ENCODE data around the gene OVCA2. TPM values are rescaled to one million over a fixed set of nuclear protein-coding genes. Genes with fewer than 3 reads are reported as not detected.
A peak's percentile ranks its signal among the peaks of the same experiment; 100 is the strongest.

Gene OVCA2
- total RNA-seq, 5 donors from 2014 or later (not counting 1 experiment from before 2014, with no cell fraction given) = 31.0 to 36.8 (median 31.8) TPM

GRCh38 chr17:2070241-2071023, 28.6 kb downstream of the OVCA2 start:
- CTCF ChIA-PET = no interaction called here
- no peak overlapping the region for H3K4me3 ChIP-seq (ENCODE audit: control insufficient read depth in 1 of 2, extremely low read depth in 1 of 2, low read length in 1 of 2)
- H3K36me3 Mint-ChIP-seq = peaks cover 59% of the 10 kb centered on the region

GRCh38 chr17:2071024-2071385, 29.2 kb downstream of the OVCA2 start:
- H3K36me3 ChIP-seq (ENCODE audit: control insufficient read depth in 2 of 2, extremely low read depth in 1 of 2, insufficient read depth in 1 of 2, low read length in 1 of 2) = peaks cover 25 to 38% of the 10 kb centered on the region in 2 donors
- WGBS (ENCODE audit: insufficient coverage) = 100% methylated on average over 3 of the region's 6 CpGs
- Mint-ChIP-seq H3K4me1 (peaks cover 8 to 24% (median 24%) of the 10 kb centered on the region in 3 donors), H3K4me3 (no peak overlapping the region), H3K27ac (peak overlapping the region; percentile 44 to 52), H3K27me3 (no peaks in the 10 kb centered on the region), H3K9me3 (no peaks in the 10 kb centered on the region), H3K36me3 (peaks cover 57% of the 10 kb centered on the region)
- DNase-seq = no peak
- ChIA-PET POLR2A (interaction anchor here in 1 of 2 donors (0.6 kb wide), 1 partner anchor 9 kb away, joined by 3 read pairs; no protein-coding TSS in a partner anchor), CTCF (no interaction called here)
- no peaks in the 10 kb centered on the region for H3K9me3 ChIP-seq
- H3K4me3 ChIP-seq (ENCODE audit: control insufficient read depth in 1 of 2, extremely low read depth in 1 of 2, low read length in 1 of 2) = no peak overlapping the region
- H3K27me3 ChIP-seq (replicated peaks in 1 of 2; ENCODE audit: control insufficient read depth in 2 of 2, extremely low read depth in 1 of 2, insufficient read depth in 2 of 2, low read length in 1 of 2) = no peaks in the 10 kb centered on the region
- peaks cover 0 to 48% of the 10 kb centered on the region in 2 experiments for H3K4me1 ChIP-seq (ENCODE audit: control insufficient read depth in 1 of 2, extremely low read depth in 1 of 2, insufficient read depth in 2 of 2, low read length in 2 of 2)
- no peak for ATAC-seq (replicated peaks in 1 of 4)
- H3K27ac ChIP-seq (ENCODE audit: low read length) = peak overlapping the region; percentile 4

More at GRCh38 chr17:2070241-2071023, 28.6 kb downstream of the OVCA2 start:
- DNase-seq (peak in 2 of 35 experiments; percentile 30 to 35), ATAC-seq (replicated peaks in 1 of 4) (peak; percentile 40 to 74 (median 60))
- H3K4me1 ChIP-seq (ENCODE audit: control insufficient read depth in 1 of 2, extremely low read depth in 1 of 2, insufficient read depth in 2 of 2, low read length in 2 of 2) = peaks cover 0 to 46% of the 10 kb centered on the region in 2 experiments
- H3K27ac Mint-ChIP-seq = peak overlapping the region; percentile 44 to 52
- peak overlapping the region; percentile 14 for H3K27ac ChIP-seq (ENCODE audit: low read length)
- peaks cover 28 to 41% of the 10 kb centered on the region in 2 donors for H3K36me3 ChIP-seq (ENCODE audit: control insufficient read depth in 2 of 2, extremely low read depth in 1 of 2, insufficient read depth in 1 of 2, low read length in 1 of 2)
- peaks cover 8 to 24% (median 23%) of the 10 kb centered on the region in 3 donors for H3K4me1 Mint-ChIP-seq
- H3K9me3 Mint-ChIP-seq = no peaks in the 10 kb centered on the region
- POLR2A ChIA-PET = no interaction called here
- no peaks in the 10 kb centered on the region for H3K9me3 ChIP-seq
- 33% methylated on average over 12 of the region's 13 CpGs for whole genome bisulfite sequencing (ENCODE audit: insufficient coverage)
- H3K27me3 Mint-ChIP-seq = no peaks in the 10 kb centered on the region
- no peak overlapping the region for H3K4me3 Mint-ChIP-seq
- no peaks in the 10 kb centered on the region for H3K27me3 ChIP-seq (replicated peaks in 1 of 2; ENCODE audit: control insufficient read depth in 2 of 2, extremely low read depth in 1 of 2, insufficient read depth in 2 of 2, low read length in 1 of 2)

- Mint-ChIP-seq H3K27ac (no peak overlapping the region), H3K27me3 (no peaks in the 10 kb centered on the region), H3K4me1 (peaks cover 8 to 24% (median 24%) of the 10 kb centered on the region in 3 donors), H3K36me3 (peaks cover 58% of the 10 kb centered on the region), H3K4me3 (no peak overlapping the region), H3K9me3 (no peaks in the 10 kb centered on the region)
- H3K27ac ChIP-seq (ENCODE audit: low read length) = no peak overlapping the region
- POLR2A ChIA-PET = interaction anchor here in 1 of 2 donors (0.6 kb wide), 1 partner anchor 10 kb away, joined by 3 read pairs; no protein-coding TSS in a partner anchor
- H3K4me3 ChIP-seq (ENCODE audit: control insufficient read depth in 1 of 2, extremely low read depth in 1 of 2, low read length in 1 of 2) = no peak overlapping the region
- WGBS (ENCODE audit: insufficient coverage) = 94% methylated on average over 20 of the region's 31 CpGs
- no peaks in the 10 kb centered on the region for H3K9me3 ChIP-seq
- peaks cover 0 to 48% of the 10 kb centered on the region in 2 experiments for H3K4me1 ChIP-seq (ENCODE audit: control insufficient read depth in 1 of 2, extremely low read depth in 1 of 2, insufficient read depth in 2 of 2, low read length in 2 of 2)
- CTCF ChIA-PET = interaction anchor here in 1 of 2 donors (1.3 kb wide), 1 partner anchor 173 kb away, joined by 3 read pairs; no protein-coding TSS in a partner anchor
- DNase-seq (no peak), ATAC-seq (replicated peaks in 1 of 4) (no peak)
- H3K27me3 ChIP-seq (replicated peaks in 1 of 2; ENCODE audit: control insufficient read depth in 2 of 2, extremely low read depth in 1 of 2, insufficient read depth in 2 of 2, low read length in 1 of 2) = no peaks in the 10 kb centered on the region
- H3K36me3 ChIP-seq (ENCODE audit: control insufficient read depth in 2 of 2, extremely low read depth in 1 of 2, insufficient read depth in 1 of 2, low read length in 1 of 2) = peaks cover 25 to 38% of the 10 kb centered on the region in 2 donors
These were observed 29.8 kb downstream of the OVCA2 start for GRCh38 chr17:2071455-2072281.

- Histone ChIP-seq H3K4me3 (ENCODE audit: control insufficient read depth in 1 of 2, extremely low read depth in 1 of 2, low read length in 1 of 2) (no peak overlapping the region), H3K36me3 (ENCODE audit: control insufficient read depth in 2 of 2, extremely low read depth in 1 of 2, insufficient read depth in 1 of 2, low read length in 1 of 2) (peaks cover 18 to 41% of the 10 kb centered on the region in 2 donors), H3K27ac (ENCODE audit: low read length) (no peak overlapping the region), H3K9me3 (no peaks in the 10 kb centered on the region), H3K27me3 (replicated peaks in 1 of 2; ENCODE audit: control insufficient read depth in 2 of 2, extremely low read depth in 1 of 2, insufficient read depth in 2 of 2, low read length in 1 of 2) (no peaks in the 10 kb centered on the region), H3K4me1 (ENCODE audit: control insufficient read depth in 1 of 2, extremely low read depth in 1 of 2, insufficient read depth in 2 of 2, low read length in 2 of 2) (peaks cover 0 to 18% of the 10 kb centered on the region in 2 experiments)
- H3K4me3 Mint-ChIP-seq = no peak overlapping the region
- POLR2A ChIA-PET = interaction anchor here in 1 of 2 donors (0.5 kb wide), 1 partner anchor 71 kb away, joined by 5 read pairs; no protein-coding TSS in a partner anchor
- WGBS (ENCODE audit: insufficient coverage) = no CpG with 5 or more reads among the region's 10 CpGs
- H3K27ac Mint-ChIP-seq = no peak overlapping the region
- H3K27me3 Mint-ChIP-seq = no peaks in the 10 kb centered on the region
- no peak for DNase-seq
- no peaks in the 10 kb centered on the region for H3K9me3 Mint-ChIP-seq
- H3K4me1 Mint-ChIP-seq = peaks cover 0 to 18% (median 10%) of the 10 kb centered on the region in 3 donors
- ATAC-seq (replicated peaks in 1 of 4) = no peak
- H3K36me3 Mint-ChIP-seq = peaks cover 59% of the 10 kb centered on the region
- CTCF ChIA-PET = no interaction called here
These were observed 33.1 kb downstream of the OVCA2 start for GRCh38 chr17:2074919-2075318.

- no peaks in the 10 kb centered on the region for H3K27me3 ChIP-seq (replicated peaks in 1 of 2; ENCODE audit: control insufficient read depth in 2 of 2, extremely low read depth in 1 of 2, insufficient read depth in 2 of 2, low read length in 1 of 2)
- WGBS (ENCODE audit: insufficient coverage) = 80% methylated on average over 7 of the region's 13 CpGs
- H3K36me3 ChIP-seq (ENCODE audit: control insufficient read depth in 2 of 2, extremely low read depth in 1 of 2, insufficient read depth in 1 of 2, low read length in 1 of 2) = peaks cover 13 to 41% of the 10 kb centered on the region in 2 donors
- no peak overlapping the region for H3K27ac Mint-ChIP-seq
- peaks cover 0 to 12% of the 10 kb centered on the region in 2 experiments for H3K4me1 ChIP-seq (ENCODE audit: control insufficient read depth in 1 of 2, extremely low read depth in 1 of 2, insufficient read depth in 2 of 2, low read length in 2 of 2)
- H3K27me3 Mint-ChIP-seq = no peaks in the 10 kb centered on the region
- no peak overlapping the region for H3K27ac ChIP-seq (ENCODE audit: low read length)
- POLR2A ChIA-PET = interaction anchor here in 1 of 2 donors (0.6 kb wide), 1 partner anchor 199 kb away, joined by 3 read pairs; no protein-coding TSS in a partner anchor
- H3K9me3 Mint-ChIP-seq = no peaks in the 10 kb centered on the region
- peaks cover 62% of the 10 kb centered on the region for H3K36me3 Mint-ChIP-seq
- CTCF ChIA-PET = no interaction called here
- no peaks in the 10 kb centered on the region for H3K9me3 ChIP-seq
- DNase-seq = no peak
- H3K4me3 ChIP-seq (ENCODE audit: control insufficient read depth in 1 of 2, extremely low read depth in 1 of 2, low read length in 1 of 2) = no peak overlapping the region
- H3K4me1 Mint-ChIP-seq = peaks cover 0 to 12% (median 7%) of the 10 kb centered on the region in 3 donors
- ATAC-seq (replicated peaks in 1 of 4) = peak in 1 of 4 experiments; percentile 35
- no peak overlapping the region for H3K4me3 Mint-ChIP-seq
These were observed 33.7 kb downstream of the OVCA2 start for GRCh38 chr17:2075336-2076086.

All from T-cell (primary cell).